Vagina (tissue), 2 donors: ENCODE measurements around the gene KCNK5. TPM values are rescaled to one million over a fixed set of nuclear protein-coding genes. Genes with fewer than 3 reads are reported as not detected.

Experiments
- DNase-seq, 2 donors: peaks; one replicate each; pipeline ENCODE4 v3.0.0-alpha.2; 2017; ENCODE audit errors: extremely low spot score in 2 of 2
- H3K27ac ChIP-seq: fragments of 200-600 bp; sonication (generic); one replicate; pipeline ENCODE4 v1.5.1; 2019
- H3K27me3 ChIP-seq: fragments of 200-600 bp; sonication (generic); one replicate; pipeline ENCODE4 v1.5.1; 2019
- H3K36me3 ChIP-seq, 2 donors: fragments of 200-600 bp; sonication (generic); one replicate each; pipeline ENCODE4 v1.5.1; 2017 to 2019
- H3K4me1 ChIP-seq: fragments of 200-600 bp; sonication (generic); one replicate; pipeline ENCODE4 v1.5.1; 2019
- H3K4me3 ChIP-seq, 2 donors: fragments of 200-600 bp; sonication (generic); 1 replicate in 1 of 2; 2 replicates in 1 of 2; pipeline ENCODE4 v1.5.1; 2016 to 2019
- H3K9me3 ChIP-seq: fragments of 200-600 bp; sonication (generic); one replicate; pipeline ENCODE4 v1.5.1; 2019
- POLR2A ChIP-seq, 2 donors: fragments of 450-650 bp; IDR thresholded peaks; one replicate each; pipeline ENCODE4 v1.6.1; 2017; ENCODE audit warnings: antibody characterized with exemption in 2 of 2, mild to moderate bottlenecking in 2 of 2, moderate library complexity in 2 of 2
- POLR2AphosphoS5 ChIP-seq, 2 donors: sonication (generic); formaldehyde crosslinking; IDR thresholded peaks; one replicate each; pipeline ENCODE4 v1.9.0; 2017; ENCODE audit warnings: antibody characterized with exemption in 2 of 2, mild to moderate bottlenecking in 2 of 2, low read depth in 1 of 2; ENCODE audit not compliant: insufficient read depth in 1 of 2
- intact Hi-C: fragments of 100-400 bp; cut with DNase I; formaldehyde crosslinking; loops from one replicate; pipeline ENCODE4 v1.15.1; 2023
- total RNA-seq: library from RNA; depleted of rRNA; stranded (reverse); fragments of >200 nt; gene quantifications from one replicate; pipeline ENCODE4 v1.2.3, GENCODE V29; 2016
- TF ChIP-seq, protein P1 (sequence below), 3 experiments: fragments of 450-650 bp in 2 of 3; fragments of 200-600 bp in 1 of 3; sonication (generic) in 1 of 3; IDR thresholded peaks; one replicate each; pipeline ENCODE4 v1.5.1; 2017 to 2019; ENCODE audit warnings: antibody characterized with exemption in 3 of 3, mild to moderate bottlenecking in 2 of 3, moderate library complexity in 2 of 3

KCNK5 gene
- total RNA-seq, 1 donor from 2014 or later: 16.7 TPM

DNA sequence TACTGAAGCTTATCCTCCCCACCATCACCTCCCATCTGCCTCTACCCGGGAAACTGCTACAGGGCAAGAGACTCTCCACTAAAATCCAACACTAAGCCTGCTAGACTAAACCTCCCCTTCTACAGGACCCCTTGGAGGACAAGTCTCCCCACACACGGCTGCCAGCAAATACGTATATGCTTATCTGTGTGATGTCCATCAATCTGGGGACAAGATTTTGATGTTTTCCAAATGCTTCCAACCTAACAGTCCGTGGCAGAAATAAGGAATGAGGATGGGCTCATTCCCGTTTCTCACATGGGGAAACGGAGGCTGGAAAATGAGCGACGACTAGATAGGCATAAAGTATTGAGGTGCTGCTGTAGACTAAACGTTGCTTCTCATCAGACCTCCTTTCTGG is 1.8 kb downstream of the KCNK5 start:
- no peak for TF ChIP-seq POLR2AphosphoS5 (IDR thresholded peaks at IDR 0.05; ENCODE audit: insufficient read depth in 1 of 2, low read depth in 1 of 2)
- TF ChIP-seq POLR2A (IDR thresholded peaks at IDR 0.05): no peak
- TF ChIP-seq, protein P1, sequence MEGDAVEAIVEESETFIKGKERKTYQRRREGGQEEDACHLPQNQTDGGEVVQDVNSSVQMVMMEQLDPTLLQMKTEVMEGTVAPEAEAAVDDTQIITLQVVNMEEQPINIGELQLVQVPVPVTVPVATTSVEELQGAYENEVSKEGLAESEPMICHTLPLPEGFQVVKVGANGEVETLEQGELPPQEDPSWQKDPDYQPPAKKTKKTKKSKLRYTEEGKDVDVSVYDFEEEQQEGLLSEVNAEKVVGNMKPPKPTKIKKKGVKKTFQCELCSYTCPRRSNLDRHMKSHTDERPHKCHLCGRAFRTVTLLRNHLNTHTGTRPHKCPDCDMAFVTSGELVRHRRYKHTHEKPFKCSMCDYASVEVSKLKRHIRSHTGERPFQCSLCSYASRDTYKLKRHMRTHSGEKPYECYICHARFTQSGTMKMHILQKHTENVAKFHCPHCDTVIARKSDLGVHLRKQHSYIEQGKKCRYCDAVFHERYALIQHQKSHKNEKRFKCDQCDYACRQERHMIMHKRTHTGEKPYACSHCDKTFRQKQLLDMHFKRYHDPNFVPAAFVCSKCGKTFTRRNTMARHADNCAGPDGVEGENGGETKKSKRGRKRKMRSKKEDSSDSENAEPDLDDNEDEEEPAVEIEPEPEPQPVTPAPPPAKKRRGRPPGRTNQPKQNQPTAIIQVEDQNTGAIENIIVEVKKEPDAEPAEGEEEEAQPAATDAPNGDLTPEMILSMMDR (IDR thresholded peaks at IDR 0.05): no peak
- Histone ChIP-seq H3K27ac (no peak overlapping the region), H3K4me1 (peaks cover 14% of the 10 kb centered on the region), H3K9me3 (no peaks in the 10 kb centered on the region), H3K4me3 (peak overlapping the region in 1 of 2 donors; percentile 55), H3K27me3 (no peaks in the 10 kb centered on the region), H3K36me3 (no peaks in the 10 kb centered on the region)
- DNase-seq: no peak
- intact Hi-C loops: no loop called here

DNA sequence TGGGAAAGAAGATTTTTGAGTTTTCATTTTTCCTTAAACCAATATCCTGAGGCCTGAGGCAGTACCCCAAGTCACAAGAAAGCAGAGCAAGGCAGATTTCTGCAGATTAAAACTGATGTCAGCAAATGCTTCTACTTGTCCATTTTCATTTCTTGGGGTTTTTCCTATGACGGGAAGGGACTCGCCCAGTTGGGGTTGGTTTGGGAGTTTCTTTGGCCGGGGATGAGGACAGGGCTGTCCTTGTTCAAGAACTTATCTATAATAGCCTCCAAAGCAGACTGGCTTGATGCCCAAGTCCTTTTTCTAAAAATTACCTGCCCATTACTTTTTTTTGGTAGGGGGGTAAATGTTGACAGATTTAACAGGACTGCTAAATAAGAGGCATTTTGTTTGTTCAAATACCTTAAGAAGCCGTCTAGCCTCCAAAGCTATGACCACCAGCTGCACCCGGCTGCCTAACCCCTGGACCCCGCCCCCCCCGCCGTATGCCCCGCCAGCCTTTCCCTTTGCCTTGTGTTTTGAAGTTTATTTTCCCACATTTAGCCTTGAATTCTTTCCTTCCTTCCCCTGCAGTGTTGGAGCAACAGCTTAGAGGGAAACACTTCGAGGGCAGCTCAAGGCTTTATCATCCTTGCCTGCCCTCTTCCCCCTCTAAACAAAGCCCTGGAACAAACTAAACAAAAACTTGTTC is 2.5 kb downstream of the KCNK5 start:
- peaks cover 14% of the 10 kb centered on the region for H3K4me1 ChIP-seq
- H3K27ac ChIP-seq: no peak overlapping the region

DNA sequence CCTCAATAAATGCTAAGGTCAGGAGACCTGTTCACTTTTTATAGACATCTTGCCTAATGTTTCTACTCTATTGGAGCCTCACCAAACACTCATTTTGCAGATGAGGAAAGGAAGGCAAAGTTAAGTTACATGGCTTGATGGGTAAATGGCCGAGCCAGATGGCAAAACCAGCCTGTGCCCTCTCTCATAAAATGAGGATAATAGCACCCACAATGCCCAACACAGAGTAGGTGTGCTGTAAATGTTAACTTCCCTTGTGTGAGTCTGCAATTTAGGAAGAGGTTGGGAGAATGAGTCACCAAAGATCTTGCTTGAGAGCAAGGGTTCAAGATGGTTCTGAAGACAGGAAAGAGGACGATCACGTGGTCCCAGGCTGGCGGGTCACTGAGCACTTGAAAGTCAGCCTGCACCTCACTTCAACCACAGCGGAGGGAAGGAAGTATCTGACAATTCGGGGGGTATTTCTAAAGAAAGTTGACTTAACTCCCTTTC is 3.3 kb downstream of the KCNK5 start:
- Histone ChIP-seq H3K27ac (no peak overlapping the region), H3K4me1 (peaks cover 14% of the 10 kb centered on the region), H3K4me3 (no peak overlapping the region), H3K36me3 (no peaks in the 10 kb centered on the region), H3K9me3 (no peaks in the 10 kb centered on the region), H3K27me3 (no peaks in the 10 kb centered on the region)
- intact Hi-C loops: no loop called here
- no peak for TF ChIP-seq POLR2A (IDR thresholded peaks at IDR 0.05)
- TF ChIP-seq, protein P1 (IDR thresholded peaks at IDR 0.05): no peak
- no peak for TF ChIP-seq POLR2AphosphoS5 (IDR thresholded peaks at IDR 0.05; ENCODE audit: insufficient read depth in 1 of 2, low read depth in 1 of 2)
- no peak for DNase-seq

More for the DNA sequence above, 2.5 kb downstream of the KCNK5 start:
- intact Hi-C loops: no loop called here
- H3K27me3 ChIP-seq: no peaks in the 10 kb centered on the region
- H3K9me3 ChIP-seq: no peaks in the 10 kb centered on the region
- no peak for DNase-seq
- no peaks in the 10 kb centered on the region for H3K36me3 ChIP-seq
- peak overlapping the region in 1 of 2 donors; percentile 55 for H3K4me3 ChIP-seq
- TF ChIP-seq, protein P1 (IDR thresholded peaks at IDR 0.05): no peak

DNA sequence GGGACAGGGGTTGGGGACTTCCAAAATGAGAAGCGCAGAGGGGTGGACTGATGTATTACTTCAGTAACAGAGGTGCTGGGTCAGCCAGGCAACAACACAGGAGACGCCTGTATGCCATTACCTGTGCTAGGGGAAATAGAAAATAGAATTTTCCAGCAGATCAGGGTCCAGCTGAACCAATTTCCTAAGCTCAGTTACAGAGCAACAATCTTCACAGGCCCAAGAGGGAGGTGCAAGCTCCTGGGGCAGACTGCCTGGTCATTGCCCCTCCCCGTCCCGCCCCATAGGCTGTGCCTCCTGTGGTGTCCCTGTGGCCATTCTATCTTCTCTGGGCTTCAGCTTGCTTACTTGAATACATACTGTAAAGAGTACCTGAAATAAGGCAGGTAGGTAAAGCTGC is 3.7 kb downstream of the KCNK5 start:
- intact Hi-C loops: no loop called here
- Histone ChIP-seq H3K27ac (no peak overlapping the region), H3K4me3 (no peak overlapping the region), H3K9me3 (no peaks in the 10 kb centered on the region), H3K36me3 (no peaks in the 10 kb centered on the region), H3K27me3 (no peaks in the 10 kb centered on the region), H3K4me1 (peaks cover 14% of the 10 kb centered on the region)
- no peak for DNase-seq
- no peak for TF ChIP-seq POLR2AphosphoS5 (IDR thresholded peaks at IDR 0.05; ENCODE audit: insufficient read depth in 1 of 2, low read depth in 1 of 2)
- no peak for TF ChIP-seq POLR2A (IDR thresholded peaks at IDR 0.05)
- TF ChIP-seq, protein P1 (IDR thresholded peaks at IDR 0.05): no peak

DNA sequence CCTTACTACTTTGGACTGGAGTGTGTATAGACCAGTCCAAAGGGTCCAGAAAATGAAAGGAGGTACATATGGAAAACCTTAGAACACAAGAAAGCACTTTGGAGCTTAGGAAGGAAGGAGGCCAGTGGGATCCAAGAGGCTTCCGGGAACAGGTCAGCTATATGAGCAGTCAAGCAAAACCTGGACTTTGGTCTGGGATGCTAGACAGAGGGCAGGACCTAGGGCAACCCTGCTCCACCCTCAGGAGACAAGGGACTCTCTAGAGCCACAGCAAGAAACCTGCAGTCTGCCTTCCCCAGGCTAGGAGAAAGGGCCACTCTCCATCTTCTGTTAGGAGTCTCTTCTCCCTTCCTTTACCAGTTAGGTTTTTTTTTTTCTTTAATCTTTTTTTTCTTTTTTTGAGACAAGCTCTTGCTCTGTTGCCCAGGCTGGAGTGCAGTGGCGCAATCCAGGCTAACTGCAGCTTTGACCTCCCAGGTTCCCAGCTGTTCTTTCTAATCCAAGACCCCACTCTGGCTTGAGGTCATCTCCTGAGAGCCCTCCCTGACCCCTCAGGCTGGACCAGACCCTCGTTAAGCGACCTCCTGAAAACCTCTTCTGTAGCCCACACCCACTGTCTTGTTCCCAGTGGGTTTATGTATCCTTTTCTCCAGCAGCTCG is 4.6 kb downstream of the KCNK5 start:
- H3K27ac ChIP-seq: no peak overlapping the region
- H3K4me3 ChIP-seq: no peak overlapping the region
- H3K9me3 ChIP-seq: no peaks in the 10 kb centered on the region
- H3K36me3 ChIP-seq: no peaks in the 10 kb centered on the region
- no peak for DNase-seq
- H3K27me3 ChIP-seq: no peaks in the 10 kb centered on the region
- intact Hi-C loops: no loop called here
- TF ChIP-seq POLR2A (IDR thresholded peaks at IDR 0.05): no peak
- no peak for TF ChIP-seq POLR2AphosphoS5 (IDR thresholded peaks at IDR 0.05; ENCODE audit: insufficient read depth in 1 of 2, low read depth in 1 of 2)
- TF ChIP-seq, protein P1 (IDR thresholded peaks at IDR 0.05): no peak
- H3K4me1 ChIP-seq: peaks cover 10% of the 10 kb centered on the region
